Neuron (in vitro differentiated cells): ENCODE results near the gene MAD1L1.
"Not testable (repeated sequence)": the region's sequence is repeated elsewhere in the genome, so short reads cannot be mapped to it uniquely, and the experiment has no call there.

Experiments used
- H2AFZ ChIP-seq: one replicate; pipeline ENCODE4 v1.6.1; 2013; ENCODE audit warnings: low read depth, mild to moderate bottlenecking, inconsistent platforms, low read length, moderate library complexity
- H3K27me3 ChIP-seq: one replicate; pipeline ENCODE4 v1.6.1; 2013; ENCODE audit warnings: low read length; ENCODE audit not compliant: insufficient read depth
- H3K36me3 ChIP-seq: one replicate; pipeline ENCODE4 v1.6.1; 2013; ENCODE audit warnings: low read length; ENCODE audit not compliant: insufficient read depth
- H3K4me1 ChIP-seq: one replicate; pipeline ENCODE4 v1.6.1; 2013; ENCODE audit warnings: low read length; ENCODE audit not compliant: insufficient read depth
- H3K4me3 ChIP-seq: 2 replicates; pipeline ENCODE4 v1.5.1; 2013; ENCODE audit warnings: mild to moderate bottlenecking, low read length, moderate library complexity
- H3K9me3 ChIP-seq: one replicate; pipeline ENCODE4 v1.6.1; 2013; ENCODE audit warnings: low read length

The MAD1L1 gene

DNA sequence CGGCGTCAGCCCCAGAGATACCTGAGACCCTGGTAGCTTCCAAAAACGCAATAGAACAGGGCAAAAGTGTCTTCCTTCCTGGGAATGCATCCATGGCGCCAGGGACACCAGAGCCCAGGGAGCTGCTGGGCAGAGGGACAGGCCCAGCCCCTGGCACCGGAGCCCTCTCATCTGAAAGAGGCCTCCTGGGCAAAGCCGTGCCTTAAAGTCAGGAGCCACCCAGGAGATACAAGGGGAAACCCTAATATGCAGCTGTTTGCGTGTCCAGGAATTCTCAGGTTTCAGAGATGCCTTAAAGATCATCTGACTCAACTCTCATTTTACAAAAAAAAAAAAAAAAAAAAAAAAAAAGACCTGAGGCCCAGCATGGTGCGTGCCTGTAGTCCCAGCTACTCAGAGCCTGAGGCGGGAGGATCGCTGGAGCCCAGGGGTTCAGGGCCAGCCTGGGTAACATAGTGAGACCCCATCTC is 37.3 kb upstream of the MAD1L1 start:
- Histone ChIP-seq H3K4me3 (no peak overlapping the region), H2AFZ (no peak overlapping the region), H3K27me3 (no peaks in the 10 kb centered on the region), H3K4me1 (peaks cover 12% of the 10 kb centered on the region), H3K9me3 (no peaks in the 10 kb centered on the region), H3K36me3 (peaks cover 6% of the 10 kb centered on the region)

DNA sequence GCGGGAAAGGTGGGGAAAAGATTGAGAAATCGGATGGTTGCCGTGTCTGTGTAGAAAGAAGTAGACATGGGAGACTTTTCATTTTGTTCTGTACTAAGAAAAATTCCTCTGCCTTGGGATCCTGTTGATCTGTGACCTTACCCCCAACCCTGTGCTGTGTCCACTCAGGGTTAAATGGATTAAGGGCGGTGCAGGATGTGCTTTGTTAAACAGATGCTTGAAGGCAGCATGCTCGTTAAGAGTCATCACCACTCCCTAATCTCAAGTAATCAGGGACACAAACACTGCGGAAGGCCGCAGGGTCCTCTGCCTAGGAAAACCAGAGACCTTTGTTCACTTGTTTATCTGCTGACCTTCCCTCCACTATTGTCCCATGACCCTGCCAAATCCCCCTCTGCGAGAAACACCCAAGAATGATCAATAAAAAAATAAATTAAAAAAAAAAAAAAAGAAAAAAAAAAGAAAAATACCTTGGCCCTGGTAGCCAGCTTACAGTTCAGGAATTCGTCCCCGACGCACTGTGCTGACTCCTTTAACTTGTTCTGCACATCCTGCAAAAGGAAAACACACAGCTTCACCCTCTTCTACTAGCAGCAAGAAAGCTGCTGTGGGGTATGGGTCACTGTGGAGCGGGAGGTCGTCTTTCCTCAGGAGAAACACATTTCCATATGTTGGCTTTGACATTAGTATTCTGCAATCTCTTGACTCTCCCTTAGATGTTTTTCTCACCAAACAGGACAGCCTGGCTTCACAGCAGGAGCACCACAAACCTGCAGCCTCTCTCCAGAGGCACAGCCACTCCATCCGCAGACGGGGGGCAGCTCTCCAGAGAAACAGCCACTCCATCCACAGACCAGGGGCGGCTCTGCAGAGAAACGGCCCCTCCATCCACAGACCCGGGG is 36.6 kb upstream of the MAD1L1 start:
- not testable (repeated sequence) for H3K9me3 ChIP-seq, H3K4me3 ChIP-seq, H3K36me3 ChIP-seq, H2AFZ ChIP-seq, H3K27me3 ChIP-seq
- peaks cover 12% of the 10 kb centered on the region for H3K4me1 ChIP-seq

DNA sequence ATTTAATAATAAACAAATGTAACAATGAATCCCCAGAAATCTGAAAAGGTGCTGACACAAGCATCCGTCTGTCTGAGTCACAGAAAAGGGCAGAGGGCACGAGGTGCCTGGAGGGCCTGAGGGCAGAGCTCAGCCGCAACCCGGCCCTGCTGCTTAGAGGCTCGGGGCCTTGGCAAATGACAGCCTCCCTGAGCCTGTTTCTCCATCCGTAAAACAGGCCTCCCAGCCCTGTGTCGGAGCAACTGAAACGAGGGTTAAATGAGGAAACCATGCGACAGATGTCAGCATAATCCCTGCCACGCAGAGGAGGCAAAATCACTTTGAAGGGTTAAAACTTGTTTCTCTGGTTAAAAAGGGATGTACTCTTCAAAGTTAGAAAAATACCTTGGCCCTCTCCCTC is 34.2 kb upstream of the MAD1L1 start:
- peaks cover 12% of the 10 kb centered on the region for H3K4me1 ChIP-seq
- H3K4me3 ChIP-seq: no peak overlapping the region
- peaks cover 13% of the 10 kb centered on the region for H3K36me3 ChIP-seq
- no peaks in the 10 kb centered on the region for H3K27me3 ChIP-seq
- H2AFZ ChIP-seq: no peak overlapping the region
- no peaks in the 10 kb centered on the region for H3K9me3 ChIP-seq

DNA sequence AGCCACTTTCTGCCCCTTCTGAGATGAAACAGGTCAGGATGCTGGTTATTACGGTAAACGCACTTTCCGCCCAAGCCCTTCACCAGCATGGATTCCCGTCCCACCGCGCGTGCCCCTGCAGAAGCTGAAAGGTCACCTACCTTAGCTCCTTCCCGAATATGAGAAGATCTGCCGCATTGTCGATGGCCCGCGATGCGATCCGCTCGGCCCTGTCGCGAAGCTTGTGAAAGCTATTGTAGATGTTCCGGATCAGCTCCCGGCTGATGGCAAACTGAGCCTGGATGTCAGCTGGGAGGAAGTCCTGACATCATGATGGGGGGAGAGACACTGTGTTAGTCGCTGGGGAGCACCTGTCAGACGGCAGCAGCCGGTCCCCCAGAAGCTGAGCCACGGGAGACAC is 31.4 kb upstream of the MAD1L1 start:
- no peaks in the 10 kb centered on the region for H3K9me3 ChIP-seq
- H3K27me3 ChIP-seq: no peaks in the 10 kb centered on the region
- no peak overlapping the region for H3K4me3 ChIP-seq
- H3K4me1 ChIP-seq: no peaks in the 10 kb centered on the region
- H2AFZ ChIP-seq: no peak overlapping the region
- peaks cover 13% of the 10 kb centered on the region for H3K36me3 ChIP-seq

DNA sequence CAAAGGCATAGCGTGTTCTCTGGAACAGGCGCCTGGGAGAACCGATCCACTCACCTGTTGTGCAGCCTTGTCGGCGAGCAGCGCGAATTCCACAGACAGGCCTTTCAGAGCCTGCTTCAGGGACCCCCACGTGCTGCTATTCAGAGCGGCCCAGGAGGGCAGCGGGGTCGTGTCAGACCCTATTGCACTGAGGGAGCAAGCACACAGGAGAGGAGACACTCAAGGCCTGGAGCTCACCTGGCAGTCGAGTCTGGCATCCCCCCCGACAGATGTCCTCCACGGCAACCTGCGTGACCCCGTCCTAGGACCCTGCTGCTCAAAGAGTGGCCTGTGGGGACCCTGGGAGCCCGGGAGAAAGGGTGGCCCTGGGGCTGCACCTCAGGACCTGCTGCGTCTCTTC is 30.4 kb upstream of the MAD1L1 start:
- Histone ChIP-seq H3K27me3 (no peaks in the 10 kb centered on the region), H3K9me3 (no peaks in the 10 kb centered on the region), H3K4me3 (no peak overlapping the region), H3K4me1 (no peaks in the 10 kb centered on the region), H2AFZ (no peak overlapping the region), H3K36me3 (peaks cover 13% of the 10 kb centered on the region)

DNA sequence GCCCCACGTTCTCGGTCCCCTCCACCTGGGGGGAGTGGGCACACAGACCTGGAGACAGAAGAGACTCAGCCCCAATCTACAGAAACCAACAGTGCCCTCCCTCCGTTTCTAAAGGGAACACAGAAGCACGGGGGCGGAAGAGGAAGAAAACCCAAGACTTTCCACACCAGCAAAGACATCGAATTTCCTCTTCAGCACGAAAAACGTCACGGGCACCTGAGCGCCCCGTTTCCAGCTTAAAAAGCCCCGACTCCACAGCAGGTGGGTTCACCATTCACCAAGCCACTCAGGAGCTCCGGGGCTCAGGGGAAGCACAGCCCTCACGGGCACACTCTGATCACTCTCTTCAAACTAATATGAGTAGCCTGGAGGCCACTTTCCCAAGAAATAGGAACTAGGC is 28.9 kb upstream of the MAD1L1 start:
- Histone ChIP-seq H3K9me3 (no peaks in the 10 kb centered on the region), H3K4me3 (no peak overlapping the region), H3K4me1 (no peaks in the 10 kb centered on the region), H3K27me3 (no peaks in the 10 kb centered on the region), H2AFZ (no peak overlapping the region), H3K36me3 (peaks cover 14% of the 10 kb centered on the region)

DNA sequence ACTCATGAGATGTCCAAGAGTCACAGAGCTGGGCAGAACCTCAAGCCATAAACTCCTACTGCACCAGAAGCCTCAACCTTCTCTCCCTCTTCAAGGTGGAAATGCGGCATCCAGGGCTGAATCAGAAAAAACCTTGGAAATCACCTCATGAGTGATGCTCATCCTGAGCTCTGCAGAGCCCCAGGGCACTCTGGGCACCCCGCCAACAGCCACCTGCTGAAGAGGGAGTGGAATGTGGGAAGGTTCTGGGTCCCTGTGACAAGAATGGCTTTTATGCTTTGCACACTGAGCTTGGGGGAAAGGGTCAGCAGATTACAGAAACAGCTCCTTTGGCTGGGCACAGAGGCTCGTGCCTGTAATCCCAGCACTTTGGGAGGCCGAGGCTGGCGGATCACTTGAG is 28.1 kb upstream of the MAD1L1 start:
- Histone ChIP-seq H3K36me3 (peaks cover 16% of the 10 kb centered on the region), H3K4me1 (no peaks in the 10 kb centered on the region), H3K9me3 (no peaks in the 10 kb centered on the region), H3K27me3 (no peaks in the 10 kb centered on the region), H2AFZ (no peak overlapping the region), H3K4me3 (no peak overlapping the region)

DNA sequence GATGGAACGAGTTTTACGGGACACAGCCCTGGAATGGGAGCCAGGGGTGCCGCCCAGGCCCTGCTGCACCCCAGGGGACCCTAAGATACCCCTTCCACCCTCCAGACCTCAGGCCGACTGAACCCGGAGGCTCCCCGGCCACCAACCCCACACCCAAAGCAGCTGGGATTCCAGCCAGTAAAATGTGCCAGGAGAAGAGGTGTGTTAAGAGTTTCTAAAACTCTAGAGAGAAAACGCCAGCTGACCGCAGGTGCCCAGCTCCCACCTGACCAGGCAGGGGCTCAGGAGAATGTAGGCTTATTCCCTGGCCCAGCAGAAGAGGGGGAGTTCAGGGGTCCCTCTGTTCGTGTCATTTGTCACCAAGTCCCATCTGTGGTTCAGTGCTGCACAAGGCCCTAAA is 26.7 kb upstream of the MAD1L1 start:
- no peaks in the 10 kb centered on the region for H3K4me1 ChIP-seq
- no peak overlapping the region for H2AFZ ChIP-seq
- peaks cover 23% of the 10 kb centered on the region for H3K36me3 ChIP-seq
- no peaks in the 10 kb centered on the region for H3K27me3 ChIP-seq
- H3K9me3 ChIP-seq: no peaks in the 10 kb centered on the region
- H3K4me3 ChIP-seq: no peak overlapping the region

DNA sequence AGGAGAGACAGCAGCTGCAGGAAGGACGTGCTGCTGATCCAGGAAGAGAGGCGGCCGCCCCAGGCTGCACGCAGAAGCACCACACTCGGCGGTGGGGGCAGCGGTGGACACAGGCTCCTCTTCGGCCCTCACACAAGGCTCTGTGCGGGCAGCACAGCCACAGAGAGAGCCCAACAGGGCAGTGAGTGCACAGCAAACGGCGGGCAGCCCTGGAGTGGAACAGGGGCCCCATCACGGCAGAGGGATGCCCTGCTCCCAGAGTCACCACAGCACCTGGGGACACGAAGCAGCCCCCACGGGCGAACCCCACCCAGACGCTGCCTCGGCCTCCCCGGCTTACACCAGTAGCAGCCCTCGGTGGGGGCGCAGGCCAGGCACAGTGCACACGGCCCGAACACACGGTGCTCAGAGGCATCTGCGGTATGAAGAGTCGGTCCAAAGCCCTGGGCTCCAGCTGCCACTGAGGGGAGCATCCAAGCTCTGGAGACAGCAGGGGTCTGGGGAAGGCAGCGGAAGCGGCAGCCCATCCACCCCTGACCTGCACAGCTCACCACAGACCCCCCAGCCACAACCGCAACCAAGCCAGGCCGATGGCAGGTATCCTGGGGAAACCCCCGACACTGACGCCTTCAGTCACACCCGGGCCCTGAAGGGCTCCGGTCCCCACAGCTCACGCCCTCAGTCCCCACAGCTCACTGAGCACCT is 26.1 kb upstream of the MAD1L1 start:
- Histone ChIP-seq H3K4me1 (no peaks in the 10 kb centered on the region), H3K9me3 (no peaks in the 10 kb centered on the region), H3K36me3 (peaks cover 24% of the 10 kb centered on the region), H2AFZ (no peak overlapping the region), H3K27me3 (no peaks in the 10 kb centered on the region), H3K4me3 (no peak overlapping the region)

DNA sequence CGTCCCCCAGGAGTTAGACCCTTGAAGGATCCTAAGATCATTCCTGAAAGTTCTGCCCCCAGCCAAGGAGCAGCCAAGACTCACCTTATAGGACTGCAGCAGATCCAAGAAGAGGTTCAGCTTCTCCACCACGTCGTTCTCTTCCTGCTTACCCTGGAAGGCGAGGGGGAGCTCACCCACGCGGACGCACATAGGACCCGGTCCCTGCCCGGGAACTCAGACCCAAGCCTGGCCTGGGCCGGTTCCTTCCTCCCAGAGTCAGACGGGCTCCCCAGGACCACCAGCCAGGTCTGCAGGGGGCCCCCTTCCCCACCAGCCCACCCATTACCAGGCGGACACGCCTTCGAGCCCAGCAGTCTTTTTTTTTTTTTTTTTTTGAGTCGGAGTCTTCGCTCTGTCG is 24.9 kb upstream of the MAD1L1 start:
- H3K36me3 ChIP-seq: peaks cover 23% of the 10 kb centered on the region
- no peaks in the 10 kb centered on the region for H3K4me1 ChIP-seq
- no peak overlapping the region for H3K4me3 ChIP-seq
- H3K27me3 ChIP-seq: no peaks in the 10 kb centered on the region
- no peaks in the 10 kb centered on the region for H3K9me3 ChIP-seq
- H2AFZ ChIP-seq: no peak overlapping the region

DNA sequence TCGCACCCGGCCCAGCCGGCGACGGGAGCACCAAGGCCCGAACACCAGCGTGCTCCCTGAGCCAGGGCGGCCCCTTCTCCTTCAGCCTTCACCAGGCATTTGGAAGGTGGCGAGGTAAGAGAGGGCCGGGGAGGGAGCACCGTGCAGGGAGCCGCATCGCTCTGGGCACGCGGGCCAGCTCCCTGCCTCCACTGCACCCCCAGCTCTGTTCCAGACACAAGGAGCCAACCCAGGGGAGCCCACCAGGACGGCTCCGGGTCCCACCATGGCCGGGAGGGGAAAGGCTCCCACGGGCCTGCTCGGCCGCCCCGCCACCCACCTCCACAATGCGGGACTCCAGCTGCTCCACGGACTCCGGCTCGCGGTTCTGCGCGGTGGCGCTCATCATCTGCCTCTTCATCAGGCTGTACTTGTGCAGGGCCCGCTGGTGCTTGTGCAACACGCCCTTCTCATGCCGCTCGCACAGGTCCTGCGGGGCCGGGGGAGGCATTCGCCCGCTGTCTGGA is 24.4 kb upstream of the MAD1L1 start:
- H3K27me3 ChIP-seq: no peaks in the 10 kb centered on the region
- H2AFZ ChIP-seq: no peak overlapping the region
- H3K9me3 ChIP-seq: no peaks in the 10 kb centered on the region
- no peak overlapping the region for H3K4me3 ChIP-seq
- H3K36me3 ChIP-seq: peaks cover 23% of the 10 kb centered on the region
- H3K4me1 ChIP-seq: no peaks in the 10 kb centered on the region

DNA sequence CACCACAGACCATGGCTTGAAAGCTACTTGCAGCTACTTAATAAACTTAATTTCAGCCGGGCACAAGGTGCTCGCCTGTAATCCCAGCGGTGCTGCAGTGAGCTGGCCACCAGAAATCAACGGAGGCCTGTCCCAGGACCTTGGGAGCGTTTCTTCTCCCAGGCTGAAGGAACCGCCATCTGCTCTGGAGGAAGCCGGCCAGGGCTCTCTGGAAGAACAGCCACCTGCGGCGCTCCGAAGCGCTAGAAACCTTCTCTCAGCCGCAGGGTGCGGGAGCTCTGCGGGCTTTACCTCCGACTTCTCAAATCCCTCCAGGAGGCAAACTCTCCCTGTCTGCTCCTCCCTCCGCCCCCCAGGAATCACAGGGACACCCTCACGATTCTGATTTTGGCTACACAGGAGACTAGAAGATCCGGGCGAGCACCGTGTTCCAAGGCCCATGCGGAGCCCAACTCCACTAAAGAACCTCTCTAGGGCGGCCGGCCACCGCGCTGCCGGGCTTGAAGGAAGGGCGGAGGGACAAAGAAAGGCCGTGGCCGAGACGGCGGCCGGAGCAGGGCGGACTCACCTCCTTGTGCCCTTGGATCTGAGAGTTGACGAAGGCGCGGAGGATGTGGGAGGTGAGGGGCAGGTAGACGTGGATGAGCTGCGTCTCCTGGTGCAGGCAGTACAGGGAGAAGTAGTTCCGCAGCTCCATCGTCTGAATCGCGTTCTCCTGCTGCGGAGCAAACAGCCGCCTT is 23.7 kb upstream of the MAD1L1 start:
- H3K4me1 ChIP-seq: no peaks in the 10 kb centered on the region
- peaks cover 27% of the 10 kb centered on the region for H3K36me3 ChIP-seq
- H2AFZ ChIP-seq: no peak overlapping the region
- no peaks in the 10 kb centered on the region for H3K27me3 ChIP-seq
- H3K9me3 ChIP-seq: no peaks in the 10 kb centered on the region
- H3K4me3 ChIP-seq: no peak overlapping the region
